Uterus (tissue), 2 donors: ENCODE data around the gene PLPP2.

Source experiments
- CTCF ChIP-seq, 4 experiments: fragments of 200-600 bp in 2 of 4; fragments of 450-650 bp in 2 of 4; sonication (generic) in 2 of 4; IDR thresholded peaks; one replicate each; pipeline ENCODE4 v1.5.1; 2016 to 2019; ENCODE audit warnings: antibody characterized with exemption in 4 of 4, mild to moderate bottlenecking in 2 of 4, moderate library complexity in 1 of 4
- POLR2A ChIP-seq, 2 donors: fragments of 450-650 bp; IDR thresholded peaks; one replicate each; pipeline ENCODE4 v1.6.1; 2016; ENCODE audit warnings: antibody characterized with exemption in 2 of 2, mild to moderate bottlenecking in 1 of 2, moderate library complexity in 1 of 2

GRCh38 chr19:294946-295686 lies 3.9 kb upstream of the PLPP2 start:
- TF ChIP-seq CTCF (IDR thresholded peaks at IDR 0.05) (peak; percentile 45 to 73 (median 56)), POLR2A (IDR thresholded peaks at IDR 0.05) (no peak)
